ENCODE data around the gene FALEC.

FALEC gene

DNA sequence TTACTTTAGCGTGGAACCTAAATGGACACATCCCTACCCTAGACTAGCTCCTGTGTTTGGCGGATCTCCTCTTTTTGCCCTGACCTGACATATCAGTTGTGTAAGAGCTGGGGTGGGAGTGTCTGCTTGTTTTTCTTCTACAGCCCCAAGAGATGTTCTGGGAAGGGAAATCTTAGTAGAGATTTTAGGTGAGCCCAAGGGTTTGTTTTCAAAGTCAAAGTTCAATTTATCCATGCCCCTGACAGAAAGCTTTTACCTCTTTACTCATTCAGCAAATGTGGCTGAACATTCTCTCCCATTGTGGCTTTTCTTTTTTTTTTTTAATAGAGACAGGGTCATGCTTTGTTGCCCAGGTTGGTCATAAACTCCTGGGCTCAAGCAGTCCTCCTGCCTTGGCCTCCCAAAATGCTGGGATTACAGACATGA, 35.6 kb upstream of the FALEC start:
- H3K27me3 ChIP-seq (ENCODE audit: control insufficient read depth in 2 of 2, insufficient read depth in 2 of 2, low read length in 2 of 2), result no peaks in the 10 kb centered on the region
- H3K4me3 ChIP-seq (ENCODE audit: low read length in 2 of 2), result no peak overlapping the region
- H3K27ac ChIP-seq (ENCODE audit: low read depth in 2 of 2, low read length in 2 of 2), result no peak overlapping the region
- H3K9ac ChIP-seq (ENCODE audit: low read depth in 1 of 2, low read length in 2 of 2), result no peak overlapping the region
- H3K36me3 ChIP-seq (ENCODE audit: control insufficient read depth in 2 of 2, insufficient read depth in 2 of 2, low read length in 2 of 2), result no peaks in the 10 kb centered on the region
- H3K9me3 ChIP-seq (ENCODE audit: control insufficient read depth in 2 of 2, low read length in 2 of 2), result no peaks in the 10 kb centered on the region
- peaks cover 0 to 4% of the 10 kb centered on the region in 2 donors for H3K4me1 ChIP-seq (ENCODE audit: control insufficient read depth in 2 of 2, insufficient read depth in 2 of 2, low read length in 2 of 2)

DNA sequence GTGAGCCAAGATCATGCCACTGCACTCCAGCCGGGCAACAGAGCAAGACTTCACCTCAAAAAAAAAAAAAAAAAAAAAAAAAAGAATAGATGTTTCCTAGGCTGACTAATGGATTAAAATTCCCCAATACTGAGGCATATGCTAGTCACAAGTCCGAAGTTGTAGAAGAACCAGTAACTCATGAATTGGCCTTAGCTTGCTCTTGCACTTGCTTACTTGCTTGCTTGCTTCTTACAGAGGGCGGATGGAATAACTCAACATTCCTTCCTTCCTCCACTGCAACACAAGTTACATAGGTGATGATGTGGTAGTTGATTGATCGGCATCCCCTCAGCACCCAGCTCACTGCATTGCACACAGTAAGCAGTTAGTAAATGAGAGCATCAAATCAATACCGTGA, 31.1 kb upstream of the FALEC start:
- Histone ChIP-seq H3K36me3 (ENCODE audit: control insufficient read depth in 2 of 2, insufficient read depth in 2 of 2, low read length in 2 of 2) (peaks cover 0 to 5% of the 10 kb centered on the region in 2 donors), H3K9ac (ENCODE audit: low read depth in 1 of 2, low read length in 2 of 2) (no peak overlapping the region), H3K27ac (ENCODE audit: low read depth in 2 of 2, low read length in 2 of 2) (no peak overlapping the region), H3K4me1 (ENCODE audit: control insufficient read depth in 2 of 2, insufficient read depth in 2 of 2, low read length in 2 of 2) (peaks cover 5 to 8% of the 10 kb centered on the region in 2 donors), H3K4me3 (ENCODE audit: low read length in 2 of 2) (no peak overlapping the region), H3K27me3 (ENCODE audit: control insufficient read depth in 2 of 2, insufficient read depth in 2 of 2, low read length in 2 of 2) (no peaks in the 10 kb centered on the region), H3K9me3 (ENCODE audit: control insufficient read depth in 2 of 2, low read length in 2 of 2) (no peaks in the 10 kb centered on the region)

DNA sequence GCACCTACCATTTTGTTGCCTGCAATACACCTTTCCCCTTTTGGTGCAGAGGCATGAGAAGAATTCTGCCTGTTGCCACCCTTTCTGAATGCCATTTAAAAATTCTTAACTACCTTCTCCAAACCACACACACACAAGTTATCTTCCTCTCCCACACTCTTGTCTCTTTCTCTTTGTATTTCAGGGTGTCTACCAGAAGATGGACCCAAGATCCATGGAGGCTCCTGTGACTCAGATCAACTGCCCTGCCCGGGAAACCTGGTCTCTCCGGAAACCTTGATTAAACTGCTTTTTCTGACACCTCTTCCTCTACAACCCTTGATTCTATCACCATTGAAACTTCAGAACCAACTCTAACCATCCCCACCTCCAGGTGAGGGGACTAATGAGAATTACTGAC, 30.7 kb upstream of the FALEC start:
- no peak overlapping the region for H3K27ac ChIP-seq (ENCODE audit: low read depth in 2 of 2, low read length in 2 of 2)
- H3K9ac ChIP-seq (ENCODE audit: low read depth in 1 of 2, low read length in 2 of 2), result no peak overlapping the region
- no peak overlapping the region for H3K4me3 ChIP-seq (ENCODE audit: low read length in 2 of 2)
- H3K36me3 ChIP-seq (ENCODE audit: control insufficient read depth in 2 of 2, insufficient read depth in 2 of 2, low read length in 2 of 2), result peaks cover 0 to 5% of the 10 kb centered on the region in 2 donors
- peaks cover 5 to 8% of the 10 kb centered on the region in 2 donors for H3K4me1 ChIP-seq (ENCODE audit: control insufficient read depth in 2 of 2, insufficient read depth in 2 of 2, low read length in 2 of 2)
- no peaks in the 10 kb centered on the region for H3K9me3 ChIP-seq (ENCODE audit: control insufficient read depth in 2 of 2, low read length in 2 of 2)
- H3K27me3 ChIP-seq (ENCODE audit: control insufficient read depth in 2 of 2, insufficient read depth in 2 of 2, low read length in 2 of 2), result no peaks in the 10 kb centered on the region

DNA sequence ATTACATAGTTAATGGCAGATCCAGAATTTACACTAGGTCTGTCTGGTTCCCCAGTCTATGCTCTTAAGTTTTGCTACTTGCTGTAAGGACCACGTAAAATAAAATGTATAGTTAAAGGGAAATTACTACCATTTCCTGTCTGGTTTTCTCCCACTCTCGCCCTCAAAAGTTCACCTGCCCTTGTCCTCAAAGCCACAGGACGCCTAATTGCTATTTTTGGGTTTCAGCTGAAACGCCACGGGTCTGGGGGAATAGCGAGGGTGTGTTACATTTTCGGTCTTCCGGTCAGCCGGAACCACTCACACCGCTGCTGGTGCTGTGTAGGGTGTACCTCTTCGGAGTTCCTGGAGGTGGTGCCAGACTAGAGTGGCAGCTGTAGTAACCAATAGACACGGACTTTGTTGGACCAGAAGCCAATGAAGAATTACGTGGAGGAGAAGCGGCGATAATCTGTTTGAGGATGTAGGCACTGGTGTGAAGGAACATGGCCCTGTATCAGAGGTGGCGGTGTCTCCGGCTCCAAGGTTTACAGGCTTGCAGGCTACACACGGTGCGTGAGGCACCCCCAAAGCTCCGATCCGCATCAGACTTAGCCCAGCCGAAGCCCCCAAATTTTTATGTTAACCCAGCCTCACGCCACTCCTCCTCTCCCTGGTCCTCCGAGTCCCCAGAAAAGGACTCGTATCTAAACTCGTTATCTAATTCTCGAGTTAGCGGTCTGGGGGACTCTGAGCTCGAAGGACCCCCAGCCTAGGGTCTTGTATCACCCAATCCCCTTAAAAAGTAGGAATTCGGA, 28.4 kb upstream of the FALEC start, which contains the start of gene TARS2:
Gene TARS2 (plus strand): TSS at position 454 of the 797 bp plus-strand sequence. CDS start 32 bp downstream, at position 486.
- Histone ChIP-seq H3K4me3 (ENCODE audit: low read length in 2 of 2) (peak within 1 kb of the TSS; percentile 84 to 86), H3K9ac (ENCODE audit: low read depth in 1 of 2, low read length in 2 of 2) (peak within 1 kb of the TSS; percentile 89 to 91), H3K27ac (ENCODE audit: low read depth in 2 of 2, low read length in 2 of 2) (peak within 1 kb of the TSS; percentile 67), H3K4me1 (ENCODE audit: control insufficient read depth in 2 of 2, insufficient read depth in 2 of 2, low read length in 2 of 2) (peaks cover 5 to 8% of the 10 kb centered on the region in 2 donors), H3K27me3 (ENCODE audit: control insufficient read depth in 2 of 2, insufficient read depth in 2 of 2, low read length in 2 of 2) (no peaks in the 10 kb centered on the region), H3K9me3 (ENCODE audit: control insufficient read depth in 2 of 2, low read length in 2 of 2) (no peaks in the 10 kb centered on the region), H3K36me3 (ENCODE audit: control insufficient read depth in 2 of 2, insufficient read depth in 2 of 2, low read length in 2 of 2) (peaks cover 9 to 17% of the 10 kb centered on the region in 2 donors)

DNA sequence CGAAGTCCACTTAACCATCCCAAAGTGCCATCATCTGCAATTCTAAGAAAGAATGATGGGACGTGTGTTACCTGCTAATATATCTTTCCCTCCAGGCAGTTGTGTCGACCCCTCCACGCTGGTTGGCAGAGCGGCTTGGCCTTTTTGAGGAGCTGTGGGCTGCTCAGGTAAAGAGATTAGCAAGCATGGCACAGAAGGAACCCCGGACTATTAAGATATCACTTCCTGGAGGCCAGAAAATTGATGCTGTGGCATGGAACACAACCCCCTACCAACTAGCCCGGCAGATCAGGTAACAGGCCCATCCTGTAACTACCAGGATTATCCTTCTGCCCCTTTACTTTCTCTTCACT, 27.8 kb upstream of the FALEC start:
- no peaks in the 10 kb centered on the region for H3K9me3 ChIP-seq (ENCODE audit: control insufficient read depth in 2 of 2, low read length in 2 of 2)
- H3K9ac ChIP-seq (ENCODE audit: low read depth in 1 of 2, low read length in 2 of 2), result peak overlapping the region; percentile 89 to 91
- peak overlapping the region; percentile 40 to 67 for H3K27ac ChIP-seq (ENCODE audit: low read depth in 2 of 2, low read length in 2 of 2)
- peak overlapping the region; percentile 84 to 86 for H3K4me3 ChIP-seq (ENCODE audit: low read length in 2 of 2)
- peaks cover 5 to 8% of the 10 kb centered on the region in 2 donors for H3K4me1 ChIP-seq (ENCODE audit: control insufficient read depth in 2 of 2, insufficient read depth in 2 of 2, low read length in 2 of 2)
- no peaks in the 10 kb centered on the region for H3K27me3 ChIP-seq (ENCODE audit: control insufficient read depth in 2 of 2, insufficient read depth in 2 of 2, low read length in 2 of 2)
- H3K36me3 ChIP-seq (ENCODE audit: control insufficient read depth in 2 of 2, insufficient read depth in 2 of 2, low read length in 2 of 2), result peaks cover 12 to 20% of the 10 kb centered on the region in 2 donors

DNA sequence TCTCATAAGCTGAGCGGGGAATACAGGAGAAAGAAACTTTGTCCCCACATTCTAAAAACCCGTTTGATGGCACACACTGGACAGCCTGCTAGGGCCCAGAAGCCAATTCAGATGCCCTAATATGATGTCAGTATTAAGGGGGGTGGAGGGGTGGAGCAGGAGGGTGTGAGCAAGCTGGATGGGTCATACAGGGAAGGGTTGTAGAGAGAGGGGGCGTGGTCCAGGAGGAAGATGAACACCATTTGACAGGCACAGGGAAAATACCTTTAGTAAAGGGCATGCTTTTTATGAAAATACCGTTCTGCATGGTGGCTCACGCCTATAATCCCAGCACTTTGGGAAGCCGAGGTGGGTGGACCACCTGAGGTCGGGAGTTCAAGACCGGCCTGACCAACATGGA, 22.4 kb upstream of the FALEC start:
- peaks cover under 1 to 2% of the 10 kb centered on the region in 2 donors for H3K4me1 ChIP-seq (ENCODE audit: control insufficient read depth in 2 of 2, insufficient read depth in 2 of 2, low read length in 2 of 2)
- H3K27me3 ChIP-seq (ENCODE audit: control insufficient read depth in 2 of 2, insufficient read depth in 2 of 2, low read length in 2 of 2), result no peaks in the 10 kb centered on the region
- no peak overlapping the region for H3K9ac ChIP-seq (ENCODE audit: low read depth in 1 of 2, low read length in 2 of 2)
- H3K36me3 ChIP-seq (ENCODE audit: control insufficient read depth in 2 of 2, insufficient read depth in 2 of 2, low read length in 2 of 2), result peaks cover 23 to 44% of the 10 kb centered on the region in 2 donors
- no peak overlapping the region for H3K4me3 ChIP-seq (ENCODE audit: low read length in 2 of 2)
- no peak overlapping the region for H3K27ac ChIP-seq (ENCODE audit: low read depth in 2 of 2, low read length in 2 of 2)
- no peaks in the 10 kb centered on the region for H3K9me3 ChIP-seq (ENCODE audit: control insufficient read depth in 2 of 2, low read length in 2 of 2)

DNA sequence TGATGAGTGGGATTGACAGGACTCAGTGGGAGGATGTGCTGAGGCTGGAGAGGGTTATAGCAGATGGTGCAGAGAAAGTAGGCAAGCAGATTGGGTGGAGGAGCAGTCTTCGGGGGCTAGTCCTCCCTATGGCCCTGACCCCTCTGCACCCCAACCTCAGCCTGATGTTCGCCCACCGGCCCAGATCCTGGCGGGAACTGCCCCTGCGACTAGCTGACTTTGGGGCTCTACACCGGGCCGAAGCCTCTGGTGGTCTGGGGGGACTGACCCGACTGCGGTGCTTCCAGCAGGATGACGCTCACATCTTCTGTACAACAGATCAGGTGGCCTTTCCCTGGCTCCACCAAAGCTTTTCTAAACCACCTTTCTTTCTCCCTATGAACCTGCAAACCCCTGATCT, 17.2 kb upstream of the FALEC start:
- no peaks in the 10 kb centered on the region for H3K4me1 ChIP-seq (ENCODE audit: control insufficient read depth in 2 of 2, insufficient read depth in 2 of 2, low read length in 2 of 2)
- H3K27me3 ChIP-seq (ENCODE audit: control insufficient read depth in 2 of 2, insufficient read depth in 2 of 2, low read length in 2 of 2), result no peaks in the 10 kb centered on the region
- H3K36me3 ChIP-seq (ENCODE audit: control insufficient read depth in 2 of 2, insufficient read depth in 2 of 2, low read length in 2 of 2), result peaks cover 22 to 41% of the 10 kb centered on the region in 2 donors
- H3K9me3 ChIP-seq (ENCODE audit: control insufficient read depth in 2 of 2, low read length in 2 of 2), result no peaks in the 10 kb centered on the region
- no peak overlapping the region for H3K9ac ChIP-seq (ENCODE audit: low read depth in 1 of 2, low read length in 2 of 2)
- H3K27ac ChIP-seq (ENCODE audit: low read depth in 2 of 2, low read length in 2 of 2), result no peak overlapping the region
- H3K4me3 ChIP-seq (ENCODE audit: low read length in 2 of 2), result no peak overlapping the region

DNA sequence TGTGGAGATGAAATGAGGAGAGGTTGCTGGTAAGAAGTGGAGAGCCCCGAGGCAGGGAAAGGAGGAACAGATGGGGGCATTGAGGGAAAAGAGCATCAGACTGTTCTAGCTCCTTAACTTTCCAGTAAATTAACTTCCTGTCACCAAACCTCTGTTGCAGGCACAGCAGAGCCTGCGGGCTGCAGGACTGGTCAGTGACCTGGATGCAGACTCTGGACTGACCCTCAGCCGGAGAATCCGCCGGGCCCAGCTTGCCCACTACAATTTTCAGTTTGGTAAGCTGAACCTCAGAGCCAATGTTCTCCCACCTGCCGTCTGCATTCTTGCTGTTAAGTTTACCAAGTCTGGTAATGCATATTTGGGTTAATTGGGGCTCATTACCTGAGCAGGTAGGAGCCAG, 10.1 kb upstream of the FALEC start:
- H3K27me3 ChIP-seq (ENCODE audit: control insufficient read depth in 2 of 2, insufficient read depth in 2 of 2, low read length in 2 of 2), result no peaks in the 10 kb centered on the region
- H3K9me3 ChIP-seq (ENCODE audit: control insufficient read depth in 2 of 2, low read length in 2 of 2), result no peaks in the 10 kb centered on the region
- no peak overlapping the region for H3K27ac ChIP-seq (ENCODE audit: low read depth in 2 of 2, low read length in 2 of 2)
- H3K4me3 ChIP-seq (ENCODE audit: low read length in 2 of 2), result no peak overlapping the region
- peaks cover 0 to 2% of the 10 kb centered on the region in 2 donors for H3K4me1 ChIP-seq (ENCODE audit: control insufficient read depth in 2 of 2, insufficient read depth in 2 of 2, low read length in 2 of 2)
- H3K36me3 ChIP-seq (ENCODE audit: control insufficient read depth in 2 of 2, insufficient read depth in 2 of 2, low read length in 2 of 2), result peaks cover 20 to 36% of the 10 kb centered on the region in 2 donors
- H3K9ac ChIP-seq (ENCODE audit: low read depth in 1 of 2, low read length in 2 of 2), result no peak overlapping the region

DNA sequence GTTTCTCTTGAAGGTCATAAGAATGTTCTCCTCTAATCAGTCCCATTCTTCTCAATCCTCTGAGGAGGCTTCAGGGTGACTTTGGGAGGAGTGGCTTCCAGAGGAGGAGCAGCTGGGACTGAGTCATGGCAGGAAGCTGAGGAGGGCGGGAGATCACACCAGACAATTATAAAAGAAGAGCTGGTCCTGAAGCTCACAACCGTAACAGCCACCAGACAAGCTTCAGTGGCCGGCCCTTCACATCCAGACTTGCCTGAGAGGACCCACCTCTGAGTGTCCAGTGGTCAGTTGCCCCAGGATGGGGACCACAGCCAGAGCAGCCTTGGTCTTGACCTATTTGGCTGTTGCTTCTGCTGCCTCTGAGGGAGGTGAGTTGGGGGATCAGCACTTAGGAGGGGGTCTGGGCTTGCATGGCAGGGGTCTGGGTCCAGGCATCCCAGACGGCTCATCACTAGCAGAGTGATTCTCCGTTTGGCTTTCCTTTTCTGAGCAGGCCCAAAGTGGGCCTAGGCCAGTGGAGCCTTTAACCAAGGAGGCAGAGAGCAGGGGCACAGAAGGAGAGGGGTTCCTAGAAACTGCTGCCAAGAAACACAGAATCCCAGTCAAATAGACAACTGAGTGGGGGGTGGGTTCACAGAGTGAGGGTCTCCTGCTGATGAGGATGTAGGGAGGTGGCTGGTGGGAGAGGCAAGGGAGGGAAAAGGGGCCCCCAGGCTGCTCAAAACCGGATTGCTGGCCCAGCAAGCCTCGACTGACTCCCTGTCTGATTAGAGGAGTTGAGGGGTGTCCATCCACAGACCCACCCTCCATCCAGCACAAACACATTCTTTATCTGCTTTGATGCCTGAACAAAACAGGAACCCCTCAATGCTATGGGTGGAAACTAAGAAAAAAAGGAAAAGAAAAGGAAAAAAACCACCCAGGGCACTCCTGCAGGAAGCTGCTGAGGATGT, 7.4 kb upstream of the FALEC start, which contains the start of gene ECM1:
Gene ECM1 (plus strand): TSS at position 198 of the 953 bp plus-strand sequence. CDS start 101 bp downstream, at position 299.
- Histone ChIP-seq H3K36me3 (ENCODE audit: control insufficient read depth in 2 of 2, insufficient read depth in 2 of 2, low read length in 2 of 2) (peaks cover 25 to 33% of the 10 kb centered on the region in 2 donors), H3K27ac (ENCODE audit: low read depth in 2 of 2, low read length in 2 of 2) (peak within 1 kb of the TSS; percentile 70), H3K4me1 (ENCODE audit: control insufficient read depth in 2 of 2, insufficient read depth in 2 of 2, low read length in 2 of 2) (peaks cover 0 to 2% of the 10 kb centered on the region in 2 donors), H3K27me3 (ENCODE audit: control insufficient read depth in 2 of 2, insufficient read depth in 2 of 2, low read length in 2 of 2) (no peaks in the 10 kb centered on the region), H3K9me3 (ENCODE audit: control insufficient read depth in 2 of 2, low read length in 2 of 2) (no peaks in the 10 kb centered on the region), H3K9ac (ENCODE audit: low read depth in 1 of 2, low read length in 2 of 2) (peak within 1 kb of the TSS; percentile 36 to 55), H3K4me3 (ENCODE audit: low read length in 2 of 2) (peak within 1 kb of the TSS; percentile 34 to 41)

DNA sequence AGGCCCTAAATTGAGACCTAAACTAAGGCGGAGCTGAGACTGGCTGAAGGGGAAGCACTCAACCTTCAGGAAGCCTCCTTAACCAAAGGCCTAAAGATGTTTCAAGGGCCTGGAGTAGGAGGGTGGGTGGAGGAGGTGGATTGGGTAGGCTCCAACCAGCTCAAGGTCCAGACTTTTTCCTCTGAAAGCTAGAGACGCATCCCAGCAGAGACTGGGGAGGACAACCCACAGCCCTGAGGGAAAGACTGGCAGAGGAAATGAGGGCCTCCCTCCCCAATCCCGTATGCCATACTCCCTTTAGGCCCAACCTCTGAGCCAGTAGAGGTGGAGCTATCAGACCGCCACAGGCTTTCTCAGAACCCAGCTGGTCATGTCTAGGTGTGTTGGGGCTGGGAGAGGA, 6.6 kb upstream of the FALEC start:
- H3K4me3 ChIP-seq (ENCODE audit: low read length in 2 of 2), result no peak overlapping the region
- H3K9me3 ChIP-seq (ENCODE audit: control insufficient read depth in 2 of 2, low read length in 2 of 2), result no peaks in the 10 kb centered on the region
- peaks cover 0 to 2% of the 10 kb centered on the region in 2 donors for H3K4me1 ChIP-seq (ENCODE audit: control insufficient read depth in 2 of 2, insufficient read depth in 2 of 2, low read length in 2 of 2)
- H3K27me3 ChIP-seq (ENCODE audit: control insufficient read depth in 2 of 2, insufficient read depth in 2 of 2, low read length in 2 of 2), result no peaks in the 10 kb centered on the region
- H3K36me3 ChIP-seq (ENCODE audit: control insufficient read depth in 2 of 2, insufficient read depth in 2 of 2, low read length in 2 of 2), result peaks cover 23 to 31% of the 10 kb centered on the region in 2 donors
- H3K27ac ChIP-seq (ENCODE audit: low read depth in 2 of 2, low read length in 2 of 2), result no peak overlapping the region
- H3K9ac ChIP-seq (ENCODE audit: low read depth in 1 of 2, low read length in 2 of 2), result no peak overlapping the region

All from mucosa of rectum (tissue), 2 donors.